ENCODE results near the gene CCDC6.
"Not testable (repeated sequence)": the region's sequence is repeated elsewhere in the genome, so short reads cannot be mapped to it uniquely, and the experiment has no call there.

Gene CCDC6

DNA sequence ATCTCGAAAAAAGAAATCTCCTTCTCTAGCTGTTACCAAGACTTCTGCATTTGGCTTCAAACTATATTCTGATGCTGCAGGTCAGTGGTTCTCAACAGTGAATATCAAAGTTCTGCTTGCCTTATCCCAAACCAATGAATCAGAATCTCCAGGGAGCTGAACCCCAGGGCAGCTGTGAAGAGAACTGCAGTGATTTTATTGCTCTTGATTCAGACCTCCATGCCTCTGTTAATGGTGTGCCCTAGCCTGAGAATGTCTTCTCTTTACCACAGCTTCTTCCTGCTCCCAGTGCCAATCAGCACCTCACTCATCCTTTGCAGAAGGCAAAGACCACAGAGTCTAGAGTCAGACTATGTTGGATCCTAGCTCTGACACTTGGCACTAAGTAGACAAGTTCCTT is 106.9 kb downstream of the CCDC6 start:
- H3K36me3 ChIP-seq (ENCODE audit: insufficient read depth): 0 out of 2 replicates have a peak, but pooled peaks cover 4% of the 10 kb centered on the region
- no peak overlapping the region for H3K4me2 ChIP-seq
- no peak overlapping the region for H2AFZ ChIP-seq (ENCODE audit: low read depth)
- H3K79me2 ChIP-seq (ENCODE audit: insufficient read depth, low read depth): no peaks in the 10 kb centered on the region
- no peak overlapping the region for H3K27ac ChIP-seq
- H3K4me3 ChIP-seq (IDR thresholded peaks at IDR 0.05; ENCODE audit: insufficient read depth, low read depth, low read length): no peak overlapping the region
- no peaks in the 10 kb centered on the region for H3K4me1 ChIP-seq (ENCODE audit: low read depth, poor library complexity, severe bottlenecking)
- H3K9ac ChIP-seq: no peak overlapping the region
- H4K20me1 ChIP-seq (ENCODE audit: insufficient read depth): no peaks in the 10 kb centered on the region
- TF ChIP-seq, protein P1, sequence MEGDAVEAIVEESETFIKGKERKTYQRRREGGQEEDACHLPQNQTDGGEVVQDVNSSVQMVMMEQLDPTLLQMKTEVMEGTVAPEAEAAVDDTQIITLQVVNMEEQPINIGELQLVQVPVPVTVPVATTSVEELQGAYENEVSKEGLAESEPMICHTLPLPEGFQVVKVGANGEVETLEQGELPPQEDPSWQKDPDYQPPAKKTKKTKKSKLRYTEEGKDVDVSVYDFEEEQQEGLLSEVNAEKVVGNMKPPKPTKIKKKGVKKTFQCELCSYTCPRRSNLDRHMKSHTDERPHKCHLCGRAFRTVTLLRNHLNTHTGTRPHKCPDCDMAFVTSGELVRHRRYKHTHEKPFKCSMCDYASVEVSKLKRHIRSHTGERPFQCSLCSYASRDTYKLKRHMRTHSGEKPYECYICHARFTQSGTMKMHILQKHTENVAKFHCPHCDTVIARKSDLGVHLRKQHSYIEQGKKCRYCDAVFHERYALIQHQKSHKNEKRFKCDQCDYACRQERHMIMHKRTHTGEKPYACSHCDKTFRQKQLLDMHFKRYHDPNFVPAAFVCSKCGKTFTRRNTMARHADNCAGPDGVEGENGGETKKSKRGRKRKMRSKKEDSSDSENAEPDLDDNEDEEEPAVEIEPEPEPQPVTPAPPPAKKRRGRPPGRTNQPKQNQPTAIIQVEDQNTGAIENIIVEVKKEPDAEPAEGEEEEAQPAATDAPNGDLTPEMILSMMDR (conservative IDR thresholded peaks at IDR 0.05; ENCODE audit: low read depth, low read length): no peak
- H3K27me3 ChIP-seq (ENCODE audit: insufficient read depth, low read depth): no peaks in the 10 kb centered on the region

DNA sequence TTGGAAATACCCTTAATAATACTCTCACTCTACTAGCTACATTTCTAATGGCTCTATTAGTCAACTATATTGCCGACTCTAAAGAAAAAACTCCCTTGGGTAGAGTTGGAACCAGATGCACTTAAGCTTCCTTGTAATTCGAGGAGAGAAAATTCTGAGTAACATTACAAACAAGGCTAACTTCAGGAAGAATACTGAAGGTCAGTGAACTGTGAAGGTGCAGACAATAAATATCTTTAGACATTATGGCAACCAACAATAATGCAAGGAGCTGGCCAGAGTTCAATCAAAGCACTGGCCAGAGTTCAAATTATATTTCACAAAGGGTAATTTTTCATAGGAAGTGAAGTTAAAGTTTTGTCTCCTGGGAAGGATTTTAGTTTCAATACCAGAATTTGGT is 112.4 kb downstream of the CCDC6 start:
- Histone ChIP-seq H2AFZ (ENCODE audit: low read depth) (no peak overlapping the region), H3K36me3 (ENCODE audit: insufficient read depth) (0 out of 2 replicates have a peak, but pooled peaks cover 7% of the 10 kb centered on the region), H3K9ac (no peak overlapping the region), H3K79me2 (ENCODE audit: insufficient read depth, low read depth) (no peaks in the 10 kb centered on the region), H3K27me3 (ENCODE audit: insufficient read depth, low read depth) (no peaks in the 10 kb centered on the region), H3K4me2 (no peak overlapping the region), H3K27ac (no peak overlapping the region), H3K4me3 (IDR thresholded peaks at IDR 0.05; ENCODE audit: insufficient read depth, low read depth, low read length) (no peak overlapping the region), H4K20me1 (ENCODE audit: insufficient read depth) (no peaks in the 10 kb centered on the region), H3K4me1 (ENCODE audit: low read depth, poor library complexity, severe bottlenecking) (no peaks in the 10 kb centered on the region)
- TF ChIP-seq, protein P1 (conservative IDR thresholded peaks at IDR 0.05; ENCODE audit: low read depth, low read length): no peak

DNA sequence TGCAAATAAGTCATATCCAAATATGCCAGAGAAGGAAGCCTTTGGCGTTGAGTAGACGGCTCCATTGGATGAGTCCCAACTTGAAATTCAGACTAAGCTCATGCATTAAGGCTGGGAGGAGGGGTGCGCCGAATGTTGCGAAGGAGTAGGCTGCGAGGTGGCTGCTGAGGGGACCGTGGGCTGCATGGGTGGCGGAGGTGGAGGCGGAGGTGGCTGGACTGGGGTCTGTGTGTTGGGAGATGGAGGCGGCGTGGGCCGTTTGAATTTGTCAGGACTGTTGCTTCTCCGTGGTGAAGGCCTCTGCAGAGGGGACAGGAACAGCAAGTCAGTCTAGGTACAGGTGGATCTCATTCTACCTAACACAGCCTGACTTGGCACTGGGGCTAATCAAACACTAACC is 113.5 kb downstream of the CCDC6 start:
- Histone ChIP-seq H3K4me2 (no peak overlapping the region), H3K36me3 (ENCODE audit: insufficient read depth) (0 out of 2 replicates have a peak, but pooled peaks cover 7% of the 10 kb centered on the region), H3K27ac (no peak overlapping the region), H4K20me1 (ENCODE audit: insufficient read depth) (no peaks in the 10 kb centered on the region), H2AFZ (ENCODE audit: low read depth) (no peak overlapping the region), H3K9ac (no peak overlapping the region), H3K4me3 (IDR thresholded peaks at IDR 0.05; ENCODE audit: insufficient read depth, low read depth, low read length) (no peak overlapping the region), H3K79me2 (ENCODE audit: insufficient read depth, low read depth) (no peaks in the 10 kb centered on the region), H3K4me1 (ENCODE audit: low read depth, poor library complexity, severe bottlenecking) (no peaks in the 10 kb centered on the region), H3K27me3 (ENCODE audit: insufficient read depth, low read depth) (no peaks in the 10 kb centered on the region)
- TF ChIP-seq, protein P1 (conservative IDR thresholded peaks at IDR 0.05; ENCODE audit: low read depth, low read length): no peak

DNA sequence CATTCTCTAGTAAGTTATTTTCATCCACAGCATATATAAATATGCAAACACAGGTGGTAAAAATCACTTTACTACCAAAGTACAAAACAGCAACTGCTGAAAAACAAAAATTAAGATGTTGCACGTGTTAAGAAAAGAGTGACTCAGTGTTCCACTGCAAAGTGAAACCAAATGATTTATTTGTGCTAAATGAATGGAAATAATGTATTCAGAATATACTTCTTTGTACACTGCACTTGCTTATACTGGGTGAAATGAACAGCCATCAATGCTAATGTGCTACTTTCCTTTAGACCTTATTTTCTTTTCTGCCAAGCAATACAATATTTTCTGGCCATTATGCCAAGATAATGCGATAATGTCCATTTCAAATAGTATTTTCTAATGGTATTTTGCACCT is 114.8 kb downstream of the CCDC6 start:
- H3K36me3 ChIP-seq (ENCODE audit: insufficient read depth): 0 out of 2 replicates have a peak, but pooled peaks cover 7% of the 10 kb centered on the region
- no peak overlapping the region for H3K9ac ChIP-seq
- TF ChIP-seq, protein P1 (conservative IDR thresholded peaks at IDR 0.05; ENCODE audit: low read depth, low read length): no peak
- H3K27ac ChIP-seq: no peak overlapping the region
- H3K4me1 ChIP-seq (ENCODE audit: low read depth, poor library complexity, severe bottlenecking): no peaks in the 10 kb centered on the region
- no peak overlapping the region for H3K4me2 ChIP-seq
- no peaks in the 10 kb centered on the region for H3K79me2 ChIP-seq (ENCODE audit: insufficient read depth, low read depth)
- no peaks in the 10 kb centered on the region for H4K20me1 ChIP-seq (ENCODE audit: insufficient read depth)
- H3K27me3 ChIP-seq (ENCODE audit: insufficient read depth, low read depth): no peaks in the 10 kb centered on the region
- no peak overlapping the region for H2AFZ ChIP-seq (ENCODE audit: low read depth)
- H3K4me3 ChIP-seq (IDR thresholded peaks at IDR 0.05; ENCODE audit: insufficient read depth, low read depth, low read length): no peak overlapping the region

DNA sequence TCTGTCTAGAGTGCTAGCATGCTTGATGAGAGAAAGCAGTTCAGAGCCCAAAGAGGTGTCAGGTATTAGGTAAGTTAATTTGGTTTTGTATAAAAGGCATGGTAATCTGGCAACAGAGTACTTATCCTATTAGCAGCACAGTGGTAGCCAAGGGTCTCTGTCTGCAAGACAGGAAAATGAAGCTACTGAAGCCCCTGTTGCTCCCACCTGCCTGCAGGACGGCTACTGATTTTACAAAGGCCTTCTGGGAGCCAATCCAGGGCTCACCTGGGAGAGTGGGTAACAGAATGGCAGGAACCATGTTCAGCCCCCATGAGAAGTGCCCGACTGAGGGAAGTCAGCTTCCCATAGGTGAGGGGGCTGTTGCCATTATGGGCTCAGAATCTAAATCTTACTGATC is 116.3 kb downstream of the CCDC6 start:
- not testable (repeated sequence) for H4K20me1 ChIP-seq (ENCODE audit: insufficient read depth); H3K4me1 ChIP-seq (ENCODE audit: low read depth, poor library complexity, severe bottlenecking); H2AFZ ChIP-seq (ENCODE audit: low read depth); H3K36me3 ChIP-seq (ENCODE audit: insufficient read depth); H3K4me3 ChIP-seq (IDR thresholded peaks at IDR 0.05; ENCODE audit: insufficient read depth, low read depth, low read length); H3K27ac ChIP-seq; H3K79me2 ChIP-seq (ENCODE audit: insufficient read depth, low read depth); H3K27me3 ChIP-seq (ENCODE audit: insufficient read depth, low read depth); H3K9ac ChIP-seq; H3K4me2 ChIP-seq

DNA sequence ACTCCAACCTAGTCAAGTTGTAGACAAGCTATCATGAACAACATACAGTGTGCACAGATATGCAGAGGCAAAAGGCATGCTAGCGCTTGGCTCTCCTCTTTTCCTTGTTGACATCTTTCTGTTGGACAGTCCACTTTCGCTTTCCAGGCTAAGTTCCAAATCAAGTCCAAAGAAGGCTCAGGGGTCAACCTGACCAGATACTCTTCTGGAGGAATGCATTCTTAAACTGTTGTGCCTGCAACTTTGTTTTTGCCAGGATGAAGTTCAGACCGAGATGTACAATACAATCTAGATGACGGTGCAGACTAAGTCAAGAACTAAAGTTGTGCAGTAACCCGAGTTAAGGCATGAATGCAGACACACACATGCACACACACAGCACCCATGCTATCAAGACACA is 117.4 kb downstream of the CCDC6 start:
- H3K27ac ChIP-seq; H3K79me2 ChIP-seq (ENCODE audit: insufficient read depth, low read depth); H3K4me2 ChIP-seq; H3K36me3 ChIP-seq (ENCODE audit: insufficient read depth); H3K9ac ChIP-seq; H4K20me1 ChIP-seq (ENCODE audit: insufficient read depth); H2AFZ ChIP-seq (ENCODE audit: low read depth); H3K4me3 ChIP-seq (IDR thresholded peaks at IDR 0.05; ENCODE audit: insufficient read depth, low read depth, low read length); H3K27me3 ChIP-seq (ENCODE audit: insufficient read depth, low read depth); H3K4me1 ChIP-seq (ENCODE audit: low read depth, poor library complexity, severe bottlenecking): not testable (repeated sequence)

DNA sequence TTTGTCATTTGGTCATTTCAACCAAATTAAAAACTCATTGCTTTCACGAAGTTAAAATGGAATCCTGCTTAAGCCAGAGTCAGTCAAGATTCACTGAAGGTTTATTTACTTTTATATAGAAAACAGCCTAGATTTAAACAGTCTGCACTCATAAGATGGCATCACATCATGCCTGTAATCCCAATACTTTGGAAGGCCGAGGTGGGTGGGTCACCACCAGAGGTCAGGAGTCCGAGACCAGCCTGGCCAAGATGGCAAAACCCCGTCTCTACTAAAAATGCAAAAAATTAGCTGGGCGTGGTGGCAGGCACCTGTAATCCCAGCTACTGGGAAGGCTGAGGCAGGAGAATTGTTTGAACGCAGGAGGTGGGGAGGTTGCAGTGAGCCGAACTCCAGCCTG is 119.3 kb downstream of the CCDC6 start:
- H3K27ac ChIP-seq; H3K4me1 ChIP-seq (ENCODE audit: low read depth, poor library complexity, severe bottlenecking); H3K4me3 ChIP-seq (IDR thresholded peaks at IDR 0.05; ENCODE audit: insufficient read depth, low read depth, low read length); H3K79me2 ChIP-seq (ENCODE audit: insufficient read depth, low read depth); H3K36me3 ChIP-seq (ENCODE audit: insufficient read depth); H2AFZ ChIP-seq (ENCODE audit: low read depth); H3K27me3 ChIP-seq (ENCODE audit: insufficient read depth, low read depth); H4K20me1 ChIP-seq (ENCODE audit: insufficient read depth); H3K4me2 ChIP-seq; H3K9ac ChIP-seq: not testable (repeated sequence)

Measured in KMS-11 (cell line).